ENCODE measurements around the gene BCAR1. TPM values are rescaled to one million over a fixed set of nuclear protein-coding genes. Genes with fewer than 3 reads are reported as not detected.

Gene BCAR1
- total RNA-seq, 1 donor from 2014 or later, result 71.7 TPM

- intact Hi-C loops (cut with DNase I), result no loop called here
- ATAC-seq (no peak), DNase-seq (ENCODE audit: low spot score) (no peak)
These were observed 9.6 kb upstream of the BCAR1 start for GRCh38 chr16:75260851-75261589.

- intact Hi-C loops (cut with DNase I), result no loop called here
These were observed 7.3 kb upstream of the BCAR1 start for GRCh38 chr16:75258807-75259141.

GRCh38 chr16:75257886-75258806 lies 6.7 kb upstream of the BCAR1 start:
- intact Hi-C loops (cut with DNase I), result no loop called here
- no peak for ATAC-seq
- DNase-seq (ENCODE audit: low spot score), result no peak

More at GRCh38 chr16:75258807-75259141, 7.3 kb upstream of the BCAR1 start:
- ATAC-seq (no peak), DNase-seq (ENCODE audit: low spot score) (no peak)

- DNase-seq (ENCODE audit: low spot score), result peak; percentile 64
- intact Hi-C loops (cut with DNase I), result no loop called here
These were observed 5.4 kb upstream of the BCAR1 start for GRCh38 chr16:75256696-75257343.

GRCh38 chr16:75256059-75256571 lies 4.7 kb upstream of the BCAR1 start:
- intact Hi-C loops (cut with DNase I), result no loop called here
- ATAC-seq, result no peak
- DNase-seq (ENCODE audit: low spot score), result peak; percentile 70

More at GRCh38 chr16:75256696-75257343, 5.4 kb upstream of the BCAR1 start:
- ATAC-seq, result peak; percentile 58

- DNase-seq (ENCODE audit: low spot score) (no peak), ATAC-seq (peak; percentile 31)
- intact Hi-C loops (cut with DNase I), result no loop called here
These were observed 3.0 kb upstream of the BCAR1 start for GRCh38 chr16:75254359-75254837.

- intact Hi-C loops (cut with DNase I), result no loop called here
- DNase-seq (ENCODE audit: low spot score), result no peak
- ATAC-seq, result peak; percentile 40
These were observed 1.8 kb upstream of the BCAR1 start for GRCh38 chr16:75252946-75253911.

GRCh38 chr16:75252049-75252864 lies 833 bp upstream of the BCAR1 start:
- DNase-seq (ENCODE audit: low spot score), result no peak
- ATAC-seq, result no peak
- intact Hi-C loops (cut with DNase I), result no loop called here

GRCh38 chr16:75250809-75251279 lies 580 bp downstream of the BCAR1 start:
- DNase-seq (ENCODE audit: low spot score) (no peak), ATAC-seq (no peak)
- intact Hi-C loops (cut with DNase I), result no loop called here

- intact Hi-C loops (cut with DNase I), result no loop called here
- DNase-seq (ENCODE audit: low spot score), result no peak
- ATAC-seq, result no peak
These were observed 1.2 kb downstream of the BCAR1 start for GRCh38 chr16:75250089-75250808.

- ATAC-seq (no peak), DNase-seq (ENCODE audit: low spot score) (no peak)
- intact Hi-C loops (cut with DNase I), result no loop called here
These were observed 2.0 kb downstream of the BCAR1 start for GRCh38 chr16:75249441-75249840.

- intact Hi-C loops (cut with DNase I), result no loop called here
- ATAC-seq, result no peak
These were observed 2.7 kb downstream of the BCAR1 start for GRCh38 chr16:75248536-75249380.

GRCh38 chr16:75248142-75248535 lies 3.3 kb downstream of the BCAR1 start:
- ATAC-seq (no peak), DNase-seq (ENCODE audit: low spot score) (peak; percentile 76)
- intact Hi-C loops (cut with DNase I), result no loop called here

More at GRCh38 chr16:75248536-75249380, 2.7 kb downstream of the BCAR1 start:
- DNase-seq (ENCODE audit: low spot score), result no peak

- no peak for DNase-seq (ENCODE audit: low spot score)
- intact Hi-C loops (cut with DNase I), result no loop called here
- peak; percentile 5 for ATAC-seq
These were observed 4.2 kb downstream of the BCAR1 start for GRCh38 chr16:75247249-75247648.

- intact Hi-C loops (cut with DNase I), result no loop called here
- DNase-seq (ENCODE audit: low spot score), result no peak
- no peak for ATAC-seq
These were observed 4.8 kb downstream of the BCAR1 start for GRCh38 chr16:75246504-75247205.

All from sciatic nerve (tissue), 2 donors.